NCI-H1694 (cell line): ENCODE data around the gene TCF3.

Experiments used
- DNase-seq: peaks from one replicate; lab custom pipeline; 2025; lab: John Stamatoyannopoulos, UW

TCF3 gene

GRCh38 chr19:1580957-1581356 is 71.5 kb downstream of the TCF3 start:
- no peak for DNase-seq

DNA sequence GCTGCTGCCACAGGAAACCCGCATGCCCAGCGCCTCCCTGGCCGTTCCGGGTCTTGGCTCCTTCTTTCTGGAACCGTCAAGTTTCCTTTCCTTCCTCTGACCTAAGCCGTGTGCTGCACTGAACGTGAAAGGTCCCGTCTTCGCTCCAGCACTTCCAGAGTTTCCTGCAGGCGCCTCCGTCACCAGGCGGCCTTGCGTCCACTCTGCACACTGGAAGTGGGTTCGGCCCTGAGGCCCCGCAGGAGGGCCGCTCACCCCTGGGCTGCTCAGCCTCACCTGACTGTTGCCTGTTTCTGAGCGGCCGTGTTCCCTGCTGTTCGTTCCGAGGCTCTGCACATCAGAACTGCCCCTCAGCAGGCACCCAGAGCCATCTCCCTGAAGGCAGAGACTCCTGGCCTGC is 72.0 kb downstream of the TCF3 start:
- no peak for DNase-seq

DNA sequence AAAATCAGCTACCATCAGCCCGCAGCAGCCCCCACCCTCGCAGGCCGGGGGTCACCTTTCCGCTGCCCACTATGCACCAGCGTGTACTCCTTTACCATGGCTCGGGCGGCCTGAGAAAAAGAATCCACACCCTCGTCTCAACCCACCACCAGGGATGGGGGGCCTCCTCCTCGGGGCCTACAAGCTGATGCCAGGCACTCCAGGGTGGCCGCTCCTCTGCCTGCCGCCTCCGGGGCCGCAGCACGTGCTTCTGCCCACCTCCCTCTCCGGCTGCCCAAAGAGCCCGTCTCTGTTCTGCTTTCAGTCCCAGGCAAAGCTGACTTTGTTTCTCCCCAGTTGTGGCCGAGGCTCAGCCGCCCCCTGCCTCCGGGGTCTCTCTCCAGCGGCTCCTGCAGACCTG is 73.2 kb downstream of the TCF3 start:
- DNase-seq = no peak

- no peak for DNase-seq
These were observed 74.3 kb downstream of the TCF3 start for GRCh38 chr19:1577929-1578618.

DNA sequence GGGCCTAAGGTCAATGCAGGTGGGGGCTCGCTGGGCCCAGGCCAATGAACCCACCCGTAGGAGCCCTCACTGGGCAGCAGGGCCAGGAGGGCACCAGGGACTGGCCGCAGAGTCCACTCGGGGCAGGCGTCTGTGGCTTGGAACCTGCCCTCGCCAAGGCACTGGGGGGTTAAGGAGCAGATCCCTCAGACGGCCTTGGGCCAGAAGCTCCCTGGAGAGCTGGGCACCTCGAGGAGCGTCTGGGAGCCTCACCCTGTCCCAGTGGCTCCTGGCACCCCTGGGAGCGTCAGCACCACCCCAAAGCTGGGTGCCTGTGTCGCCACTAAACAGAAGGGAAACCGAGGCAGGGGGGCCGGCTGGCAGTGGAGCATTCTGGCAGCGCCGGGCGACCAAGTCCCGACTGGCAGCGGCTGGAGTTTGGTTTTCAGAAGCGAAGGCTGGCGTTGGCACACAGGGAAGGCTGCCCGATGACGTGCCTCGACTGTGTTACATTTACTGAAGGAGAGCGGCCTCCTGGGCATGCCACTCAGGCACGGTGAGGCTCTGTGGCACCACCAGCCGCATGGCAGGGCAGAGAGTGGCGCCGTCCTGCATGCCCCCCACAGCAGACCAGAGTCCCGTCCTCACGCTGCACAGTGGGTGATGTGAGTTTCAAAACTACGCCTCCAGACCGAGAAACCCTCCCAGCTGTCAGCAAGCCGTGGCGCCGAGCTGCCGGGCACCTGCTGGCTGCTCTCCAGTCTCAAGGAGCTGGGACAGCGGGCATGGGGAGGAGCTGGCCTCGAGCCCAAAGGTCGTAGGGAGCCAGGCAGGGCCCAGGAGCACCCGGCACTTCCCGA is 75.1 kb downstream of the TCF3 start:
- DNase-seq = no peak

DNA sequence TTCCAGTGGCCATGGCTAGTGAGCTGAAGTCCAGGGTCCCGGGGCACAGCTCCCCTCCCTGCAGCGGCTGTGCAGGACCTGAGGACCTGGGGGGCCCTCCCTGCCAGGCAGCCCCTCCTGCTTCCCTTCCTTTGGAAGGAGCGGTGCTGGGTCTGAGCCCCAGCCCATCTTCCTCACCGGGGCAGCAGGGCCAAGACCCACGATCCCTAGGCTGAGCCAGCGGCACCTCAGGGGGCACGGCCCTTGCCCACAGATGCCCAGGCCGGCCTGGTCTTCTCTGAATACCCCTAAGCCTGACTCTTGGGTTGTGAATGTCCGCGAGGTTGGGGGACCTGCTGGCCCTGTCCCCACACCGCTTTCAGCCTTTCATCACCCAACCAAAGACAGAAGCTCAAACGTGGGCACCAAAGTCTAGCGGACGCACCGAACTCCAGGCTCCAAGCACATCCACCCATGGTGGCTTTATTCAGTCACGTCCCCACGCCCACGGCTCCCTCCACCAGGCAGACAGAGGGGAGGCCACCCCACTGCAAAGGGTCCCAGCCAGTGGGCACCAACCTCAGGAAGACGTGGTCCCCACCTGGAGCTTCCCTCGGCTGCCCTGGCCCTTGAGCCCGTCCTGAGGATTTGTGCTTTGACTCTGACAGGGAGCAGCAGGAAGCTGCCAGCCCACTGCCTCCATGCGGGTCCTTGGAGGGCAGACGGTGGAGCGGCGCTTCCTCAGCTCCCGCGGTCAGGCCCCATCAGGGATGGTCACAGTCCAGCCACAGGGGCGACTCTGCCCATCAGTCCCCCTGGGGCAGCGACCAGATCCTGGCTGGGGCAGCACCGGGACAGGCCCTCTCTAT is 75.9 kb downstream of the TCF3 start:
- no peak for DNase-seq

DNA sequence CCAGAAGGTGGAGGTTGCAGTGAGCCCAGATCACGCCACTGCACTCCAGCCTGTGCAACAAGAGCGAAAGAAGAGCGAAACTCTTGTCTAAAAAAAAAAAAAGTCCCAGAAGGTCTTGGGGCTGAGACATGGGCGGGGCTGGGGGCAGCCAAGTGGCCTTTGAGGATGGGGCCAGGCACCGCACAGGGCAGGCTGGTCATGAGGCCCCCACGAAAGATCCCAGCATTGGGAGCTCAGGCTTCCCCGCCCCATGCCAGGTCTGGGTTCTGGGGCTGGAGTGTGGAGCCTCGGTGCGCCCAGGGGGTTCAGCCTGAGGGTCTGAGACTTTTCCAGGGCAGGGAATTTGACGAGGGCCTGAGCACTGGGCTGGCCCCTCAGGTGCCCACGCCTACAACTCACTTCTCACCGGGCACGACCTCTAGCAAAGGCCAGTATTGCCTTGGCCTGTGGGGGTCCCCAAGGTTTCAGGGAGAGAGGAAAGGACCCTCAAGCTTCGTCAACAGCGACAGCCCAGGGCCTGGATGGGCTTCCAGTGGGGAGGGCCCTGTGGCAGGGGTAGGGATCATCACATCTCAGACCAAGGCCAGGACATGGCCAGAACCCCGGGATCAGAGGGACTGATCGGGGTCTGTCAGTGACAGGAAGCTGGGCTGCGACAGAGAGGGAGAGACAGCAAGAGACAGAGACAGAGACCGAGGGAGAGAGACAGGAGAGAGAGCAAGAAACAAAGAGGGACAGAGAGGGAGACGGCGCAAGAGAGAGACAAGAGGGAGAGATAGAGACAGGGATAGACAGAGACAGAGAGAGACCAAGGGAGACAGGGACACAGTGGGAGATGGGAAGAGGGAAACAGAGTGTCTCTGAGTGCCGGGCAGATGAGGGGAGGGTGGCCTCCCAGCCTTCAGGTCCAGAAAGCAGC is 76.8 kb downstream of the TCF3 start:
- DNase-seq = no peak

GRCh38 chr19:1574354-1575136 is 77.9 kb downstream of the TCF3 start:
- DNase-seq = no peak

GRCh38 chr19:1572795-1573194 is 79.6 kb downstream of the TCF3 start:
- no peak for DNase-seq

GRCh38 chr19:1571358-1571757 is 81.1 kb downstream of the TCF3 start:
- DNase-seq = no peak

DNA sequence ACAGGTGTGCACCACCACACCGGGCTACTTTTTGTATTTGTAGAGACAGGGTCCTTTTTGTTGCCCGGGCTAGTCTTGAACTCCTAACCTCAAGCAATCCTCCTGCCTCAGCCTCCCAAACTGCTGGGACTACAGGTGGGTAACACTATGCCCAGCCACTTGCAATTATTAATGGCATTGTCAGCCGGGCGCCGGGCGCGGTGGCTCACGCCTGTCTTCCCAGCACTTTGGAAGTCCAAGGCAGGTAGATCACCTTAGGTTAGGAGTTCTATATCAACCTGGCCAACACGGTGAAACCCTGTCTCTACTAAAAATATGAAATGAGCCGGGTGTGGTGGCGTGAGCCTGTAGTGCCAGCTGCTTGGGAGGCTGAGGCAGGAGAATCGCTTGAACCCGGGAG is 81.6 kb downstream of the TCF3 start:
- DNase-seq = no peak

DNA sequence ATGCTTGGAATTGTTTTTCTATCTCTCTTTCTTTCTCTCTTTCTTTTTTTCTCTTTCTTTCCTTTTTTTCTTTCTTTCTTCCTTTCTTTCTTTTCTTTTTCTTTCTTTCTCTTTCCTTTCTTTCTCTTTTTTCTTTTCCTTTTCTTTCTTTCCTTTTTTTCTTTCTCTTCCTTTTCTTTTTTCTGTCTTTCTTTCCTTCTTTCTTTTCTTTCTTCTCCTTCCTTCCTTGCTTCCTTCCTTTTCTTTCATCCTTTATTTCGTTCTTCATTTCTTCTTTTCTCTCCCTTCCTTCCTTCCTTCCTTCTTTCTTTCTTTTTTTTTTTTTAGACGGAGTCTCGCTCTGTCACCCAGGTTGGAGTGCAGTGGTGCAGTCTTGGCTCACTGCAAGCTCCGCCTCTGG is 82.4 kb downstream of the TCF3 start:
- DNase-seq = no peak

DNA sequence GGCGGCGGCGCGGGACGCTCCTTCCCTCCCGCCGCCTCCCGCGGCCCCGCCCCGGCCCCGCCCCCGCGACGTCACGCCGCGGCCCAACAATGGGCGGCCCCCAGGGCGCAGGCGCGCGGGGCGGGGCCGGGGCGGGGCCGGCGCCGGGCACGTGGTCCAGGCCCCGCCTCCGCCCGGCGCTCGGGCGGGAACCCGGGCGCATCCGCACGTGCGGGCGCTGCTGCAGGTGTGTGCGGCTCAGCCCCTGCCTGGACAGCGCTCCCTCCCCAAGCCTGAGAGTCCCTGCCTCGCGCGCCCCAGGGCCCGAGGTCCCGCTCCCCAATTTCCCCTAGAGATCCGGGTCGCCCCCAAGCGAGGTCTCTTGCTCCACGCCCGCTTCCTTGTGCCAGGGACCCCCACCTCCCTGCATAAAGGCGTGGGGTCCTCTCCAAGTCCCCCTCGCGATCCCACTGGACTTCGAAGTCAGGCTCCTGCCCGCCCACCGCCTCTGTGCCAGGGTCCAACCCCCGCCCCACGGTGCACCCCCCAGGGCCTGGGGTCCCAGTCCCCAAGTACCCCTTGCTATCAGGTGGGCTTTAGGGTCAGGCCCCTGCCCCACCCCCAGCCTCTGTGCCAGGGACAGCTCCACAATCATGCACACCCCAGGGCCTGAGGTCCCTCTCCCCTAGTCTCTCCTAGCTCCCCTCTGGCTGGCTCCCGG is 83.9 kb downstream of the TCF3 start, which contains the start of gene MEX3D:
MEX3D (minus strand) TSS at position 6 of the 700 bp plus-strand sequence. CDS start 267 bp downstream, outside the sequence.
- DNase-seq = peak; percentile 4

GRCh38 chr19:1567848-1568227 is 84.6 kb downstream of the TCF3 start:
- no peak for DNase-seq

- DNase-seq = no peak
These were observed 85.1 kb downstream of the TCF3 start for GRCh38 chr19:1567116-1567847.

GRCh38 chr19:1566392-1567115 is 85.9 kb downstream of the TCF3 start:
- peak; percentile 16 for DNase-seq

GRCh38 chr19:1563251-1563650 is 89.2 kb downstream of the TCF3 start:
- DNase-seq = no peak

DNA sequence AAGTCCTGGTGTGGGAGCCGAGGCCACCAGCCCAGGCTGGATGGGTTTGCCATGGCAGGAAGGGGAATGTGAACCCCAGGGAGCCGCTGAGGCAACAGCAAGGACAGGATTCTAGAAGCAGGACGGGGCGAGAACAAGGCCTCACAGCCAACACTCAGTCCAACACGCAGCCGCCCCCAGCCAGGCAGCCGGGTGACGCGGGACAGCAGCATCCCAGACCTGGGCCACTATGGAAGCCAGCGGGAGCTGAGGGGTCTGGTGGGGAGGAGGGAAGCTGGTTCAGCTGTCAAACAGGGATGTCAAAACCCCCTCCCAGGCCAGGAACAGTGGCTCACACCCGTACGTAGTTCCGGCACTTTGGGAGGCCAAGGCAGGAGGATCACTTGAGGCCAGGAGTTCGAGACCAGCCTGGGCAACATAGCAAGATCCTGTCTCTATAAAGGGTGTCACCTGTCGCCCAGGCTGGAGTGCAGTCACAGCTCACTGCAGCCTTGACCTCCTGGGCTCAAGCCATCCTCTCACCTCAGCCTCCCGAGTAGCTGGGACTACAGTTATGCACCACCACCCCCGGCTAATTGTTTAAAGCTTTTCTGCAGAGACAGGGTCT is 91.1 kb downstream of the TCF3 start:
- DNase-seq = no peak
